IPS-11a (cell line): Measurements from ENCODE around the gene RASAL1.
A peak's percentile ranks its signal among the peaks of the same experiment; 100 is the strongest.

Experiments
- H3K4me3 ChIP-seq: one replicate; pipeline ENCODE4 v1.5.1; 2013; ENCODE audit warnings: low read depth, low read length, control low read depth

RASAL1 gene

DNA sequence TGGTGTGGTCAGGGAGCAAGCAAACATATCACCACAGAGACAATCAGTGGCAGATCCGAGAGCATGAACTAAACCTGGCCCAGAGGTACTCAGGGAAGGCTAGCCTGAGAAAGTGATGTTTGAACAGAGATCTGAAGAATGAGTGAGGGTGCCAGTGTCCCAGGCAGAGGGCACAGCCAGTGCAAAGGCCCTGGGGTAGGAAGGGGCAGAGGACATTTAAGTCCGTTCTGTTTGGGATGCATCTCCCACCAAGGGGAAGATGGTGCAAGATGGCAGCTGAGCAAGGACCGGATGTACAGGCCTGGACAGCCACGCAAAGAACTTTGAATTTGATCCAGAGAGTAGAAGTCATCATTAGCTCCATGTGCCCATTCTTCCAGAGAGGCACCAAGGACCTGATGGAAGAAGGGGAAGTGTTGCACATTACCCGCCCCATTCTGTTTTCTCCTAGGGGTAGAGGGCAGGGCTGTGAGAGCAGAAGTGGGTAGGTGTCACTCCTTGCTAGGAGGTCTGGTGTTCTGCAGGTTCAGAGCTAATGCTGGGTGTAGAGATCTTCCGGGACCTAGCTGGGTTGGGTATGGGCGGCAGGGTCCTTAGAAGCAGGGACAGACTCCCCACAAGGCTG is 75.1 kb downstream of the RASAL1 start:
- H3K4me3 ChIP-seq: no peak overlapping the region

DNA sequence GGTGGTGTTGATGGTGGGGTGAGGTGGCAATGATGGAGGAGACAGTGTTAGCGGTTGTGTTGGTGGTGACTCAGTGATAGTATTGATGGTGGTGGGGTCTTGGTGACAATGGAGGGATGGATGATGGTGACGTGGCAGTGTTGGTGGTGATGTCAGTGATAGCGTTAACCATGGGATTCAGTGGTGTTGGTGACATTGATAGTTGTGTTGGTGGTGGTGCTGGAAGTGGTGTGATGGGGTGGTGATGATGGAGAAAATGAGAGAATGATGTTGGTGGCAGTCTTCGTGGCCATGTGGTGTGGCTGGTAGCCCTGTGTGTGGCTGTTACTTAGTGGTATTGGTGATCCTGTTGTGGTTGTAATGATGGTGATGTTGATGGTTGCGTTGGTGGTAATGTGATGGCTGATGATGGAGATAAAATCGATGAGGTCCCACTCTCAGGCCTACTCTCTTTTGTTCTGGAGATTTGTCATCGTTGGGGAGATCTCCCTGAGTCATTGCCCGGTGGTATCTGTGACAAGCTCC is 76.4 kb downstream of the RASAL1 start:
- H3K4me3 ChIP-seq: no peak overlapping the region

DNA sequence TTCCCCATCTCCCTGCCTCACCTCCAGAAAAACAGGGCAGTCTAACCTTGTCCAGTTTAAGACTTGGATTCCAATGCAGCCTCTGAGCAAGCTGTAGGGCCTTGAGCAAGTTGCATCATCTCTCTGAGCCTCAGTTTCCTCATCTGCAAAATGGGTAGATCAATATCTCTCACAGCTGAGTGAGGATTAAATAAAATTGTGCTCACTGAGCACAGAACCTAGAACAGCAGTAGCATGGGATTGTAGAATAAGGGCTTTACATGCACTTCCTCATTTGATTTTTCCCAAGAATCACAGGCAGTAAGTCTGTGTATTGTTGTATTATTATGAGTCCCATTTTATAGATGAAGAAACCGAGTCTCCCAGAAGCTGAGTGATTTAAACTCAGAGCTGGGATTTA is 77.0 kb downstream of the RASAL1 start:
- H3K4me3 ChIP-seq: no peak overlapping the region

DNA sequence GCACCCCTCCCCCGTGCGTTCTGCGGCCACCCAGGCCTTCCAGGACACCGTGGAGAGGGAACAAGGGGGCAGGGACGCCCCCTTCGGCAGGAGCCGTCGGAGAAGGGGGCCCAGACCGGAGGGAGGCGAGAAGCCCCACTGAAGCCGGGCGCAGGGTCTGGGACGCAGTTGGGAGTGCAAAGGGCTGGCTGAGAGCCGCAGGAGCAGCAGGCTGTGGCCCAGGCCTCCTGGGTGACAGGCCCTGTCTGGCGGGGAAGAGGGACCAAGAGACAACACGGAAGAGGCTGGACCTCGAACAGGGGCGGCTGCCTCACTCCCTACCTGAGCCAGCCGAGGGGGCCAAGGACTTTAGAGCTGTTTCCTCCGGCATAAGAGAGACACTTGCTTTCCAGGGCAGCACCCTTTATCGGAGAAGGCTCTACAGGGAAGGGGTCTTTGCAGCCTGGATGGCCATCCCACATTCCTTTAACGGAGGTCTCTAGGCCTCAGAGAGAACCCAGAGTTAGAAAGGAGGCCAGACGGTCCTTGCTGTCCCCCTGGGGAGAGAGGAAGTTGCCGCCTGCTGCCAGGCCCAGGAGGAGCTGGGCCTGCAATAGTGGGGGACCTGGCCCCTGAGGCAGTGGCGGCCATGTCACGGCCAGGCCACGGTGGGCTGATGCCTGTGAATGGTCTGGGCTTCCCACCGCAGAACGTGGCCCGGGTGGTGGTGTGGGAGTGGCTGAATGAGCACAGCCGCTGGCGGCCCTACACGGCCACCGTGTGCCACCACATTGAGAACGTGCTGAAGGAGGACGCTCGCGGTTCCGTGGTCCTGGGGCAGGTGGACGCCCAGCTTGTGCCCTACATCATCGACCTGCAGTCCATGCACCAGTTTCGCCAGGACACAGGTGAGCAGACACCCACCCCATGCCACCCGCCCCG is 77.7 kb downstream of the RASAL1 start:
- no peak overlapping the region for H3K4me3 ChIP-seq

DNA sequence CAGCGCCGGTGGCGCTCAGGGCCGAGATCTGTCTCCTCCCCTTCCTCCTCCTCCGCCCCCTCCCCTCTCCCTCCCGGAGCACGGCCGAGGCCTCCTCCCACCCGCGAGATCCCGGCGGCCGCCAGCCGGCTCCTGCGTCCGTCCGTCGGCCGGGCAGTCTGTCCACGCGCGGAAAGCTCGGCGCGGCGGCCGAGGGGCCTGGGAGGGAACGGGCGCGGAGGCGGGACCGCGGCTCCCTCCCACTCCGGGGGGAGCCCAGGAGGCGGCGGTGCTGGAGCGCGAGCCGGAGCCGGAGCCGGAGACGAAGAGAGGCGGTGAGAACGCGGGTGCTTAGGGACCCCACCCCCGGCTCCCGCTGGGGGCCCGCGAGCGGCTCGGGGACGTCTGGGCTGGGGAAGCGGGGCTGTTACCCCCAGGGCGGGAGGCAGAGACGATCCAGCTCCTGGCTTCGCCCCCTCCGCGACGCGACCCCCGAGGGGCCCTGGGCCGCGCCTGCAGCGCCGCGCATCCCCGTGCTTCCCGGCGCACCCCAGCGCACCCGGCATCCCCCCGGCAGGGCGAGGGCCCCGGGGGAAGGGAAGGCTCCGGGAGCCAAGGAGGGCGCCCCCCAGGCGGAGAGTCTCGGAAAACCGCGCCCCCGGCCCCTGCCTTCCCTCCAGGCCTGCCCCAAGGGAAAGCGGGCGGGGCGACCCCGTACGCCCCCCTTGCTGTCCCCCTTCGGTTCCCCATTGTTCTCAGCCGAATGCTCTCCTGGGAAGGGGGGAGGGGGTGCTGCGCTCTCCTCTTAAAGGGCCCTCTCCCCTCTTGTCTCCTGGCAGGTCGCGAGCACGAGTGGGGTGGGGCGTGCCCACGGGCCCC is 78.7 kb downstream of the RASAL1 start, which contains the start of gene DTX1:
Gene DTX1, plus strand, starts transcription at position 100 of the 858 bp plus-strand sequence. CDS start 1,463 bp downstream, outside the sequence.
- H3K4me3 ChIP-seq: peak within 1 kb of the TSS; percentile 56

DNA sequence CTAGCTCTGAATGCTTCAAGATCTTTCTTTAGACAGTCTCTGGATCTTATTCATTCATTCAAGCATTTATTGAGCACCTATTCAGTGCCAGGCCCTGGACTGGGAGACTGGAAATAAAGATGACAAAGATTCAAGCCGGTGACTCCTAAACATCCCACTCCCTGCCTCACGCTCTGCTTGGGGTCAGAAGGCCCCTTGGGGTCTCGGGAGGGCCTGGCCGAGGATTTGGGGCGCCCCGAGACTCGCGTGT is 79.3 kb downstream of the RASAL1 start:
- peak overlapping the region; percentile 56 for H3K4me3 ChIP-seq

DNA sequence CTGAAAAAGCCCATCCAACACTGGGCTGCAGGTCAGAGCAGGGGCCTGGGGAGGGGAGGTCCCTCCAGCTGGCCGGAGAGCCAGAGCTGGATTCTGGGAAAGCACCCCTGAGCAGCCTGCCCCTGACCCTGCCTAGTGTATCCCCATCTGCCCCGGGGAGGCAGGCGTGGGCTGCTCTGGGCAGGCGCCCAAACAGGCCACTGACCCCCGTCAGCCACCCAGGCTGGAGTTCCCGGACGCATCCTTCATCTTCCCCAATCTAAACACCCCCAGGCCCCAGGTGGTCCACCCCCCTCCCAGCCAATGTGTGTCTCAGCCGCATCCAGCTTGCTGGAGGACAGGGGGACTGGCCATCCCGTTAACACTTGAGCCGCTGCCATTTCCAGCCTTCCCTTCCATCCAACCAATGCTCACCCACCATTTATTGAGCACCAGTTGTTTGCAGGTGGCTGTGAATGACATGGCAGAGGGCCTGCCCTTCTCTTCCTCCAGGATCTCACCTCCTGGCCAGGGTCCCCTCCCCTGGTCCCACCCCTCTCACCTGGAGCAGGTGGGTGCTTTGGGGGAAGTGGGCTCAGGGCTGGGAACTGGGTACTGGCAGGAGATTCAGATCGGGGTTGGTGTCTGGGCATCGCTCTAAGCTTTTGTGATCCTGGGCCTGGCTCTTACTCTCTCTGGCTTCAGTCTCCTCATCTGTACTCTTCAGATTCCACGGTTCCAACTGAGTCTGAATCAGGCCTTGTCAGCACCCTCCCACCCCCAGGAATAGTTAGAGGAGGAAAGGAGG is 79.8 kb downstream of the RASAL1 start:
- H3K4me3 ChIP-seq: no peak overlapping the region

DNA sequence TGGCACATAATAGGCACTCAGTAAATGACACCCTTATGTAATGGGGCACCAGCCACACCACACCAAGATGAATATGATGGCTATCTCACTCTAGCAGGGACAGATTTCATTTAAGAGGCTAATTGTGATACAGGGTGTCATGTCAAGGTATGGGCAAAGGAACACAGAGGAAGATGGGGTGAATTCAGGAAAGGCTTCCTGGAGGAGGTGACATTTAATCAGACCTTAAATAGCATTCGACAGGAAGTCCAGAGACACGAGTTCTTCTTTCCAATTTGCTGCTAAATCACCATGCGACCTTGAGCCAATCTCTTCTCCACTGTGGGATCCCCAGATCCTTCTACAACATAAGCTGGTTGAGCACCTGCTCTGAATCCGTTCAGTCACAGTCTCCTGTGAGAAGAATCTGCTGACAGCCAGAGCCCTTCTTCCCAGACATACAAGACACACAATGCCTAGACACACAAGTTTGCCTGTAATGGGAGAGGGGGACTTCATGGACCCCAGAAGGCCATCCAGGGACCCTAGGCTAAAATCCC is 80.5 kb downstream of the RASAL1 start:
- H3K4me3 ChIP-seq: no peak overlapping the region

DNA sequence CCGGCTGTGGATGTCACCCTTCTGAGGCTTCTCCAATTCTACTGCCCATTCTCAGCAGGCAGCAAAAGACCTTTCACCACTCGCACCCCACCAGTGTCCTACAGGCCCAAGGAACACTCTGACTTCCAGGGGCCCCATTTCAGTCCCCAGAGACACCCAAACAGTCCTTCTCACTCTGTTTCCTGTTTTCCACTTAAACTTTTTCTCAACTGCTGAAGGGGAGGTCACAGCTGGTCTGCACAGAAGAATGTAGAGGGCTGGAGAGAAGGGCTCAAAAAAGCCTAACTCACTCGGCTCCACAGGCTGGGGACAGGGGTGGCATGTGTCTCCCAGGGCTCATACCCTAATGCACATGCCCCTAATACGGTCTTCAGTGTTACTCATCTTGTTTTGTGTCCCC is 83.2 kb downstream of the RASAL1 start:
- no peak overlapping the region for H3K4me3 ChIP-seq

DNA sequence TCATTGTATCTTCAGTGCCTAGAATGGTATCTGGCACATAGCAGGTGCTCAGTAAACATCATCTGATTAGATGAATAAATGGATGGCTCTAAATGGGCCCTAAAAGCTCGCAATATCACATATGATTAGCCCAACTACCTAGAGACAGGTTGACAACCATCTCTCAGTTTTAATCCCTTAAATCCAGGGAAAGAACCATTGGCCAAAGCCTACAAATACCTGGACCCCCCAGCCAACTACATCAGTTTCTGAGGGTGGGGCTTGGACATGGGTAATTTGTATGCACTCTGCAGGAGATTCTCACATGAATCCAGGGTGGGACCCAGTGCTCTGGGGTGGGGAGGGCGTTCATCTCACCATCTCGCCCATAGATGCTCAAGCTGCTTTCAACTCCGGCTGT is 83.8 kb downstream of the RASAL1 start:
- H3K4me3 ChIP-seq: no peak overlapping the region

DNA sequence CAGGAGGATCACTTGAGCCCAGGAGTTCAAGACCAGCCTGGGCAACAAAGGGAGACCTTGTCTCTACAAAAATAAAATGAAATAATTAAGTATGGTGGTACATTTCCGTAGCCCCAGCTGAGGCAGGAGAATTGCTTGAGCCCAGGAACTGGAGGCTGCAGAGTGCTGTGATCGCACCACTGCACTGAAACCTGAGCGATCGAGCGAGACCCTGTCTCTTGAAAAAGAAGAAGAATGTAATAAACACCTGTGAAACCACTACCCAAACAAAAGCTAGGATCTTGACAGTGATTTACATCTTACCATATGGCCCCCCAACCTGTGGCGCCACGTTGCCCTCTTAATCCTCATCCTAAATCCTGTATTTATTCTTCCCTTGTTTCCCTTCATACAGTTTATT is 84.8 kb downstream of the RASAL1 start:
- no peak overlapping the region for H3K4me3 ChIP-seq

DNA sequence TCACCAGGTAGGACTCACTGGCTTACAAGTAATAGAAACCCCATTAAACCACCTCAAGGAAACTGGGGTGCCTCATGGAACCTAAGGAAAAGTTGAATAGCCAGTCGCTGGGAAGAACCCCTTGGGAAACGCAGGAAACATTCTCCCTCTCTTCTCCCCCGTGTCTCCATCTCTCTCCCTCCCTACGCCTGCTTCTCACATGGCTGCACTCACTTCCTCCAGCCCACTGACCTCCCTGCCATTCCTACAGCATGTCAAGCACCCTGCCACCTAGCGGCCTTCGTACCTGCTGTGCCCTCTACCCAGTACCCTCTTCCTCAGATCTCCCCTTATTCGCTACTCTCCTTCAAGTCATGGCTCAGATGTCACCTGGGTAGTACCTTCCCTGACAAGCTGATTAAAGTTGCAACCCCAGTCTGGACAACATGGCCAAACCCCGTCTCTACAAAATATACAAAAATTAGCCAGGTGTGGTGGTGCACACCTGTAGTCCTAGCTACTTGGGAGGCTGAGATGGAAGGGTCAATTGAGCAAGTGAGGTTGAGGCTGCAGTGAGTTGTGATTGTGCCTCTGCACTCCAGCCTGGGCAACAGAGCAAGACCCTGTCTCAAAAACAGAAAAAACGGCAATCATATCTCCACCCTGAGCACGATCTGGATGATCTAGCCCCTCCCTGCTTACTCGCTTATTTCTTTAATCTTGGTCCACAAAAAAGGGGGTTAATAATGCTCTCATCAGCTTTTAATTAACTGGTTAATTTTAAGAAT is 85.4 kb downstream of the RASAL1 start:
- H3K4me3 ChIP-seq: no peak overlapping the region
